ENCODE results near the gene TMEM179.

DNA sequence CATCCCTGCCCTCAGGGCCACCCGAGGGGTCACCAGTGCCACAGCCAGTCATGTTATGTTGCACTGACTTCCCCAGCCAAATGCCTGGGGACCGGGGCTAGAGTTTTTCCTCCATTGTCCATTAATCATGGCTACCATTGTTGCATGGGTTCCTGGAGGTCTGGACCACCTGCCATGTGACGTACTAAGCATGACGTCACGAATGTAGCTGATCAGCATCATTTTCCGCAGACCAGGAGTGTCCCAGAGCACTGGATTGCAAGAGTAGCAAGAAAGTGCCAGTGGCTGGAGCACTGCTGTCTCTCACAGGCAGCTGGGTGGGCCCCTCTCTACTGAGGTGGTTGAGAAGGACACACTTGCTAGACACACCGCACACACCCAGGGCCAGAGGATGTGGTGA lies 31.9 kb downstream of the TMEM179 start:
- no peak for TF ChIP-seq POLR2A (IDR thresholded peaks at IDR 0.05)
- TF ChIP-seq EP300 (IDR thresholded peaks at IDR 0.05), result no peak

Data from ovary (tissue), 1 donor.